Fibroblast of lung (primary cell): ENCODE data around the gene OTOA. TPM values are rescaled to one million over a fixed set of nuclear protein-coding genes. Genes with fewer than 3 reads are reported as not detected.

ENCODE experiments used
- DNase-seq, 2 donors: peaks; one replicate each; pipeline versions ENCODE4 v3.0.0 to v3.0.0-alpha.2; 2010; ENCODE audit warnings: low read depth in 2 of 2
- H2AFZ ChIP-seq: 2 replicates; pipeline ENCODE4 v1.5.1; 2012; ENCODE audit warnings: low read length, control low read depth, inconsistent platforms
- H3K27ac ChIP-seq: 2 replicates; pipeline ENCODE4 v1.5.1; 2011; ENCODE audit warnings: low read length, control low read depth; ENCODE audit not compliant: insufficient read depth
- H3K27me3 ChIP-seq: 2 replicates; pipeline ENCODE4 v1.5.1; 2011; ENCODE audit warnings: mild to moderate bottlenecking, low read length; ENCODE audit not compliant: control insufficient read depth, insufficient read depth
- H3K36me3 ChIP-seq: 2 replicates; pipeline ENCODE4 v1.5.1; 2011; ENCODE audit warnings: low read length; ENCODE audit not compliant: control insufficient read depth, insufficient read depth
- H3K4me1 ChIP-seq: 2 replicates; pipeline ENCODE4 v1.5.1; 2011; ENCODE audit warnings: low read length; ENCODE audit not compliant: control insufficient read depth, insufficient read depth; ENCODE audit errors: extremely low read depth
- H3K4me2 ChIP-seq: 2 replicates; pipeline ENCODE4 v1.5.1; 2011; ENCODE audit warnings: low read length, control low read depth; ENCODE audit not compliant: insufficient read depth; ENCODE audit errors: extremely low read depth
- H3K4me3 ChIP-seq, 4 experiments: fragments of 200-600 bp in 1 of 4; sonication (generic) in 1 of 4; replicated peaks in 1 of 4; 2 replicates each; pipeline ENCODE4 v1.5.1; 2011 to 2016; ENCODE audit warnings: low read length in 4 of 4, low read depth in 3 of 4, mild to moderate bottlenecking in 3 of 4, control low read depth in 2 of 4, inconsistent platforms in 1 of 4, mixed read lengths in 1 of 4; ENCODE audit not compliant: insufficient read depth in 1 of 4; ENCODE audit errors: control extremely low read depth in 1 of 4
- H3K79me2 ChIP-seq: 2 replicates; pipeline ENCODE4 v1.5.1; 2012; ENCODE audit warnings: mild to moderate bottlenecking, low read length, inconsistent platforms; ENCODE audit not compliant: control insufficient read depth, insufficient read depth
- H3K9ac ChIP-seq: 2 replicates; pipeline ENCODE4 v1.5.1; 2011; ENCODE audit warnings: mild to moderate bottlenecking, low read length, control low read depth; ENCODE audit not compliant: insufficient read depth
- H3K9me3 ChIP-seq: 2 replicates; pipeline ENCODE4 v1.5.1; 2012; ENCODE audit warnings: low read depth, low read length; ENCODE audit not compliant: control insufficient read depth, insufficient read depth
- H4K20me1 ChIP-seq: 2 replicates; pipeline ENCODE4 v1.5.1; 2011; ENCODE audit warnings: low read length; ENCODE audit not compliant: control insufficient read depth, insufficient read depth; ENCODE audit errors: extremely low read depth
- EZH2 ChIP-seq: IDR thresholded peaks from 2 replicates; pipeline ENCODE4 v1.5.1; 2012; ENCODE audit warnings: low read length, control low read depth, mild to moderate bottlenecking; ENCODE audit errors: missing control alignments
- polyA plus RNA-seq, 2 donors: library from polyadenylated mRNA; depleted of rRNA in 1 of 2; stranded (reverse) in 1 of 2; unstranded in 1 of 2; fragments of >200 nt; gene quantifications; 2 replicates each; pipeline ENCODE4 v1.2.1, GENCODE V29; 2011 to 2012; ENCODE audit warnings: missing spikeins in 1 of 2
- total RNA-seq: library from RNA; depleted of rRNA; stranded (reverse); fragments of >200 nt; gene quantifications from 2 replicates; pipeline ENCODE4 v1.2.1, GENCODE V29; 2014
- TF ChIP-seq, protein P1 (sequence below), 2 donors: IDR thresholded peaks in 1 of 2; conservative IDR thresholded peaks in 1 of 2; 1 replicate in 1 of 2; 2 replicates in 1 of 2; pipeline ENCODE4 v1.5.1; 2011 to 2012; ENCODE audit warnings: low read length in 2 of 2, control low read depth in 1 of 2, inconsistent platforms in 1 of 2, low read depth in 1 of 2, mild to moderate bottlenecking in 1 of 2

Gene OTOA
- total and polyA plus RNA-seq, 2 donors (not counting 1 experiment from before 2014, with no cell fraction given), result 0.17 TPM; not detected in 1

- H4K20me1 ChIP-seq, result no peaks in the 10 kb centered on the region
- no peak overlapping the region for H3K4me2 ChIP-seq
- no peak overlapping the region for H3K9ac ChIP-seq
- no peaks in the 10 kb centered on the region for H3K9me3 ChIP-seq
- no peak for DNase-seq
- TF ChIP-seq EZH2, result no peak
- TF ChIP-seq, protein P1, sequence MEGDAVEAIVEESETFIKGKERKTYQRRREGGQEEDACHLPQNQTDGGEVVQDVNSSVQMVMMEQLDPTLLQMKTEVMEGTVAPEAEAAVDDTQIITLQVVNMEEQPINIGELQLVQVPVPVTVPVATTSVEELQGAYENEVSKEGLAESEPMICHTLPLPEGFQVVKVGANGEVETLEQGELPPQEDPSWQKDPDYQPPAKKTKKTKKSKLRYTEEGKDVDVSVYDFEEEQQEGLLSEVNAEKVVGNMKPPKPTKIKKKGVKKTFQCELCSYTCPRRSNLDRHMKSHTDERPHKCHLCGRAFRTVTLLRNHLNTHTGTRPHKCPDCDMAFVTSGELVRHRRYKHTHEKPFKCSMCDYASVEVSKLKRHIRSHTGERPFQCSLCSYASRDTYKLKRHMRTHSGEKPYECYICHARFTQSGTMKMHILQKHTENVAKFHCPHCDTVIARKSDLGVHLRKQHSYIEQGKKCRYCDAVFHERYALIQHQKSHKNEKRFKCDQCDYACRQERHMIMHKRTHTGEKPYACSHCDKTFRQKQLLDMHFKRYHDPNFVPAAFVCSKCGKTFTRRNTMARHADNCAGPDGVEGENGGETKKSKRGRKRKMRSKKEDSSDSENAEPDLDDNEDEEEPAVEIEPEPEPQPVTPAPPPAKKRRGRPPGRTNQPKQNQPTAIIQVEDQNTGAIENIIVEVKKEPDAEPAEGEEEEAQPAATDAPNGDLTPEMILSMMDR (conservative IDR thresholded peaks at IDR 0.05 in 1 of 2, IDR thresholded peaks at IDR 0.05 in 1 of 2; ENCODE audit: low read depth in 1 of 2, low read length in 2 of 2), result no peak
- H3K4me3 ChIP-seq, result no peak overlapping the region
- no peaks in the 10 kb centered on the region for H3K4me1 ChIP-seq
- no peak overlapping the region for H3K27ac ChIP-seq
- no peaks in the 10 kb centered on the region for H3K79me2 ChIP-seq
- no peak overlapping the region for H2AFZ ChIP-seq
- no peaks in the 10 kb centered on the region for H3K36me3 ChIP-seq
- no peaks in the 10 kb centered on the region for H3K27me3 ChIP-seq
These were observed 30.8 kb downstream of the OTOA start for GRCh38 chr16:21694609-21695008.

- H2AFZ ChIP-seq, result no peak overlapping the region
- H4K20me1 ChIP-seq, result no peaks in the 10 kb centered on the region
- no peaks in the 10 kb centered on the region for H3K27me3 ChIP-seq
- no peaks in the 10 kb centered on the region for H3K4me1 ChIP-seq
- no peak overlapping the region for H3K27ac ChIP-seq
- H3K79me2 ChIP-seq, result no peaks in the 10 kb centered on the region
- no peak overlapping the region for H3K9ac ChIP-seq
- H3K4me2 ChIP-seq, result no peak overlapping the region
- H3K9me3 ChIP-seq, result no peaks in the 10 kb centered on the region
- H3K4me3 ChIP-seq, result no peak overlapping the region
- no peak for DNase-seq
- no peaks in the 10 kb centered on the region for H3K36me3 ChIP-seq
- no peak for TF ChIP-seq EZH2
- TF ChIP-seq, protein P1 (conservative IDR thresholded peaks at IDR 0.05 in 1 of 2, IDR thresholded peaks at IDR 0.05 in 1 of 2; ENCODE audit: low read depth in 1 of 2, low read length in 2 of 2), result no peak
These were observed 33.3 kb downstream of the OTOA start for GRCh38 chr16:21697032-21697431.

DNA sequence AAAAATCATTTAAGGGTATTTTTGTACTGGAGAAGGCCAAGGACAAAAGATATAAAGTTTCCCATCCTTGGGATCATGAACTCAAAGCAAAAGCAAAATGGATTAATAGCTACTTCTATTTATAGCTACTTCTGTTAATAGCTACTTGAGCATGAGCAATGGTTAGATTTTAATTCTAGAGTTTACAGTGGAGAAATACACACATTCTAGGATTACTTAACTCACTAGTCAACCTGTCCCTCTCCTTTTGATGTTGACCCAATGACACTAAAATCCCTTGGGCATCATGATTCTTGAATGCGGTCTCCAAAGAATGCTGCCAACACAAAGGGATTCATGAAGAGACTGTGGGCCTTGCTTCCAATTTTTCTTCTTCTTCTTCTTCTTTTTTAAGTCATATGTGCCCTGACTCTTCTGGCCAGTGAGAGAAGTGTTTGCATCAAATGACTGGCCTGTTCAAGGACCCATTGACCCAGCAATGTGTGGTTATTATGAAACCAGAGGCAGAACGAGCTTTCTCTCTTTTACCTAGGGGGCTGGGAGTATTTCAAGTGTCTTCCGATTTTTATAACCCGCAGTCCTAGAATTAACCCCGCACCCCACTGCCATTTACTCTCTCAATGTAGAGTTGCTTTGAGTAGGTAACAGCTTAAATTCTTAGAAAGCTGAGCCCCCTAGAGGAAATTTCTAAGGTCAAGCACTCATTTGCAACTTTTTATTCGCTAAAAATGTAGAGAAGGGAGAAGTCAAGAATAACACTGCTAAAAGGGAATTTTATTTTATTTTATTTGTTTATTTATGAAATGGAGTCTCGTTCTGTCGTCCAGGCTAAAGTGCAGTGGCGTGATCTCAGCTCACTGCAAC, 34.6 kb downstream of the OTOA start:
- no peaks in the 10 kb centered on the region for H4K20me1 ChIP-seq
- H3K36me3 ChIP-seq, result no peaks in the 10 kb centered on the region
- no peaks in the 10 kb centered on the region for H3K79me2 ChIP-seq
- TF ChIP-seq, protein P1 (conservative IDR thresholded peaks at IDR 0.05 in 1 of 2, IDR thresholded peaks at IDR 0.05 in 1 of 2; ENCODE audit: low read depth in 1 of 2, low read length in 2 of 2), result no peak
- no peak for TF ChIP-seq EZH2
- no peaks in the 10 kb centered on the region for H3K4me1 ChIP-seq
- H3K27ac ChIP-seq, result no peak overlapping the region
- H3K27me3 ChIP-seq, result no peaks in the 10 kb centered on the region
- no peaks in the 10 kb centered on the region for H3K9me3 ChIP-seq
- H3K4me3 ChIP-seq, result no peak overlapping the region
- no peak overlapping the region for H2AFZ ChIP-seq
- H3K9ac ChIP-seq, result no peak overlapping the region
- no peak for DNase-seq
- H3K4me2 ChIP-seq, result no peak overlapping the region
